ENCODE measurements around the gene KCNK3. TPM values are rescaled to one million over a fixed set of nuclear protein-coding genes. Genes with fewer than 3 reads are reported as not detected.
"Not testable (repeated sequence)": the region's sequence is repeated elsewhere in the genome, so short reads cannot be mapped to it uniquely, and the experiment has no call there.

The KCNK3 gene
- total RNA-seq, 1 donor from 2014 or later: 2.7 TPM

GRCh38 chr2:26651799-26652198, 40.7 kb upstream of the KCNK3 start:
- Mint-ChIP-seq H3K9me3 (no peaks in the 10 kb centered on the region), H3K27ac (no peak overlapping the region), H3K36me3 (no peaks in the 10 kb centered on the region), H3K27me3 (peaks cover 11% of the 10 kb centered on the region), H3K4me1 (ENCODE audit: unreplicated experiment) (peaks cover 33% of the 10 kb centered on the region), H3K4me3 (no peak overlapping the region)
- no peak for TF ChIP-seq CTCF (conservative IDR thresholded peaks at IDR 0.05)
- DNase-seq (ENCODE audit: extremely low spot score, unreplicated experiment): no peak

GRCh38 chr2:26652361-26653041, 40.0 kb upstream of the KCNK3 start:
- no peak for DNase-seq (ENCODE audit: extremely low spot score, unreplicated experiment)
- H3K4me1 Mint-ChIP-seq (ENCODE audit: unreplicated experiment): peaks cover 28% of the 10 kb centered on the region
- H3K27ac Mint-ChIP-seq: no peak overlapping the region
- no peaks in the 10 kb centered on the region for H3K36me3 Mint-ChIP-seq
- peaks cover 11% of the 10 kb centered on the region for H3K27me3 Mint-ChIP-seq
- no peaks in the 10 kb centered on the region for H3K9me3 Mint-ChIP-seq
- peak overlapping the region; percentile 1 for H3K4me3 Mint-ChIP-seq
- TF ChIP-seq CTCF (conservative IDR thresholded peaks at IDR 0.05): no peak

GRCh38 chr2:26653207-26654060, 39.1 kb upstream of the KCNK3 start:
- Mint-ChIP-seq H3K27ac (peak overlapping the region; percentile 66), H3K27me3 (peaks cover 11% of the 10 kb centered on the region), H3K9me3 (no peaks in the 10 kb centered on the region), H3K36me3 (no peaks in the 10 kb centered on the region), H3K4me3 (no peak overlapping the region), H3K4me1 (ENCODE audit: unreplicated experiment) (peaks cover 28% of the 10 kb centered on the region)
- no peak for DNase-seq (ENCODE audit: extremely low spot score, unreplicated experiment)
- TF ChIP-seq CTCF (conservative IDR thresholded peaks at IDR 0.05): no peak

GRCh38 chr2:26654061-26654340, 38.5 kb upstream of the KCNK3 start:
- peaks cover 28% of the 10 kb centered on the region for H3K4me1 Mint-ChIP-seq (ENCODE audit: unreplicated experiment)
- peaks cover 11% of the 10 kb centered on the region for H3K27me3 Mint-ChIP-seq
- peak overlapping the region; percentile 36 for H3K4me3 Mint-ChIP-seq
- H3K36me3 Mint-ChIP-seq: no peaks in the 10 kb centered on the region
- H3K9me3 Mint-ChIP-seq: no peaks in the 10 kb centered on the region
- TF ChIP-seq CTCF (conservative IDR thresholded peaks at IDR 0.05): no peak
- H3K27ac Mint-ChIP-seq: peak overlapping the region; percentile 66
- DNase-seq (ENCODE audit: extremely low spot score, unreplicated experiment): no peak

GRCh38 chr2:26655120-26655519, 37.4 kb upstream of the KCNK3 start:
- H3K9me3 Mint-ChIP-seq; DNase-seq (ENCODE audit: extremely low spot score, unreplicated experiment); H3K4me3 Mint-ChIP-seq; H3K36me3 Mint-ChIP-seq; H3K27ac Mint-ChIP-seq: not testable (repeated sequence)
- H3K27me3 Mint-ChIP-seq: peaks cover 11% of the 10 kb centered on the region
- H3K4me1 Mint-ChIP-seq (ENCODE audit: unreplicated experiment): peaks cover 28% of the 10 kb centered on the region

GRCh38 chr2:26655611-26656195, 36.8 kb upstream of the KCNK3 start:
- no peak for DNase-seq (ENCODE audit: extremely low spot score, unreplicated experiment)
- no peak overlapping the region for H3K4me3 Mint-ChIP-seq
- H3K4me1 Mint-ChIP-seq (ENCODE audit: unreplicated experiment): peaks cover 26% of the 10 kb centered on the region
- no peaks in the 10 kb centered on the region for H3K36me3 Mint-ChIP-seq
- no peak overlapping the region for H3K27ac Mint-ChIP-seq
- peaks cover 11% of the 10 kb centered on the region for H3K27me3 Mint-ChIP-seq
- TF ChIP-seq CTCF (conservative IDR thresholded peaks at IDR 0.05): no peak
- peaks cover 4% of the 10 kb centered on the region for H3K9me3 Mint-ChIP-seq

All from type B pancreatic cell (in vitro differentiated cells).